Measurements from ENCODE around the gene JMJD6. TPM values are rescaled to one million over a fixed set of nuclear protein-coding genes. Genes with fewer than 3 reads are reported as not detected.
A peak's percentile ranks its signal among the peaks of the same experiment; 100 is the strongest.

JMJD6 gene
- total RNA-seq, 3 donors from 2014 or later, result 67.3 to 73.2 (median 68.7) TPM

DNA sequence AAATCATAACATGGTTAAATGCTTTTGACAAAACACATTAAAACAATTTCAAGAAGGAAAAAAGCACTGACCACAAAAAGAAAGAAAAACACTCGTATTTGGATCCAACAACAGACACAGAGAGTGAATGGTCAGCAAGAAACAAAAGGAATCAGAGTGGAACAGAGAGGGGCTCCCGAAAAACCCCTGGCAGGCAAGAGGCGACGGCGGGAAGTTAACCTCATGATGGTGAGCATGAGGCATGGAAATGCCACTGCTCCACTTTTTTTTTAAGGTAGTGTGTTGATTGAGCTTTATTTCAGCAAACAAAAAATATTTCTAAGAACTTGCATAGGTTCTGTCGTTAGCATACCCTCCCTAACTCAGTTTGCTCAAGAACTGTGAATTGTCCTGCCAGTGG lies 50.8 kb downstream of the JMJD6 start:
- ATAC-seq (no peak), DNase-seq (no peak)
- H3K4me1 Mint-ChIP-seq (ENCODE audit: low read depth), result peaks cover 27% of the 10 kb centered on the region
- H3K4me3 Mint-ChIP-seq, result no peak overlapping the region
- no peaks in the 10 kb centered on the region for H3K9me3 Mint-ChIP-seq
- no peaks in the 10 kb centered on the region for H3K27me3 Mint-ChIP-seq (ENCODE audit: low read depth)
- H3K36me3 Mint-ChIP-seq (ENCODE audit: insufficient read depth), result no peaks in the 10 kb centered on the region

DNA sequence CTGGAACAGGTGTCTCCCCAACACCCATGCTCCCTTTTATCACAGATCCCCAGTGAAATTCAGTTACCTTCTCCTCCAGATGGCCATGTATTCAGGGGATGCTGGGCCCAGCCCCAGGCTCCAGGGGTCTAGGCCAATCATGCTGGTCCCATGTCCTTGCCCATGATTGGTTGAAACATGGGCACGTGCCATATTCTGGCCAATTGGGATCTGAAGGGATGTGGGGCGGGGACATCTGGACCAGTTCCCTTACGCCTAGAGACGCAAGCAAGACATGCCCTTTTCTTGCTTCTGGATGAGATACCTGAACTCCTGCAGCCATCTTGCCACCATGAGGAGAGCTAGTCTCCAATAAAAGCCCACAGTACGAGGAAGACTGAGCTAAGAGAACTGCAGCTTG lies 51.8 kb downstream of the JMJD6 start:
- H3K36me3 Mint-ChIP-seq (ENCODE audit: insufficient read depth), result no peaks in the 10 kb centered on the region
- H3K27me3 Mint-ChIP-seq (ENCODE audit: low read depth), result no peaks in the 10 kb centered on the region
- DNase-seq (no peak), ATAC-seq (no peak)
- H3K9me3 Mint-ChIP-seq, result no peaks in the 10 kb centered on the region
- no peak overlapping the region for H3K4me3 Mint-ChIP-seq
- peaks cover 32% of the 10 kb centered on the region for H3K4me1 Mint-ChIP-seq (ENCODE audit: low read depth)

DNA sequence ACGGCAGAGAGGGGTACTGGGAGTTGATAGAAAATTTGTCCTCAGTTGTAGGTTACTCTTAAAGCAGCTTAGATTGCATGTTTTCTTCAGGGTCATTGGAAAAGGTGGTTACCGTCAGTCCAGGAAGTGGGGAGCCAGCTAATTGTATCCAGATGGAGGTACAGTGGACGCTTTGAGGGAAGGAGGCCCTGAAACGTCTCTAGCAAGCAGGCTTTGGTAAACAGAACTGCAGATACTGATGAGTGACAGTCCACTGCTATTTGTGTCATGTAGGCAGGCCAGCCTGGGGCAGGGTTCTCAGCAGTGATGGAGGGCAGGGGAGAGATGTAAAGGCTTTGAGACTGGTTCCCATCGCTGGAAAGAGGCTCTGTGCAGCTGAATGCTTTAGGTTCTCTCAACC lies 52.7 kb downstream of the JMJD6 start:
- Mint-ChIP-seq H3K27me3 (ENCODE audit: low read depth) (no peaks in the 10 kb centered on the region), H3K4me3 (no peak overlapping the region)

DNA sequence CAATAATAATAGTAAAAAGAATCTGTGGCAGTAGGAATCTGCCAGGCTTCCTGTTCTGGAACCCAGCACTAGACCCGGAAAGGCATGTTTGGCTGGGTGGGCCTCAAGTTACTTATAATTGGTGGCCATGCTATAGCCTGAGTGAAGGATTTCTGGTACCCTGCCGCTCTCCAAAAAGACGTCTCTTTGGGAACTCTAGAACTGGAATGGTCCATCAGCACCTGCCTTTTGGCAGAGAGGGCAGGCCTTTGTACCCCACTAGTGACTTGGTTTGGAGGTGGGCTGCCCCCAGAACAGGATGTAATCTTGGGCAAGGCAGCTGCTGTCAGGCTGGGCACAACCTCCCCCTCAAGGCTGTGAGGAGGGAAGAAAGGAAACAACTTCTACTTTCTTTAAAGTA lies 53.5 kb downstream of the JMJD6 start:
- DNase-seq (no peak), ATAC-seq (no peak)
- H3K27me3 Mint-ChIP-seq (ENCODE audit: low read depth), result no peaks in the 10 kb centered on the region
- peak overlapping the region; percentile 87 for H3K4me3 Mint-ChIP-seq
- H3K9me3 Mint-ChIP-seq, result no peaks in the 10 kb centered on the region
- peaks cover 32% of the 10 kb centered on the region for H3K4me1 Mint-ChIP-seq (ENCODE audit: low read depth)
- H3K36me3 Mint-ChIP-seq (ENCODE audit: insufficient read depth), result no peaks in the 10 kb centered on the region

More for the DNA sequence above, 52.7 kb downstream of the JMJD6 start:
- Mint-ChIP-seq H3K9me3 (no peaks in the 10 kb centered on the region), H3K4me1 (ENCODE audit: low read depth) (peaks cover 32% of the 10 kb centered on the region), H3K36me3 (ENCODE audit: insufficient read depth) (no peaks in the 10 kb centered on the region)
- ATAC-seq (no peak), DNase-seq (no peak)

DNA sequence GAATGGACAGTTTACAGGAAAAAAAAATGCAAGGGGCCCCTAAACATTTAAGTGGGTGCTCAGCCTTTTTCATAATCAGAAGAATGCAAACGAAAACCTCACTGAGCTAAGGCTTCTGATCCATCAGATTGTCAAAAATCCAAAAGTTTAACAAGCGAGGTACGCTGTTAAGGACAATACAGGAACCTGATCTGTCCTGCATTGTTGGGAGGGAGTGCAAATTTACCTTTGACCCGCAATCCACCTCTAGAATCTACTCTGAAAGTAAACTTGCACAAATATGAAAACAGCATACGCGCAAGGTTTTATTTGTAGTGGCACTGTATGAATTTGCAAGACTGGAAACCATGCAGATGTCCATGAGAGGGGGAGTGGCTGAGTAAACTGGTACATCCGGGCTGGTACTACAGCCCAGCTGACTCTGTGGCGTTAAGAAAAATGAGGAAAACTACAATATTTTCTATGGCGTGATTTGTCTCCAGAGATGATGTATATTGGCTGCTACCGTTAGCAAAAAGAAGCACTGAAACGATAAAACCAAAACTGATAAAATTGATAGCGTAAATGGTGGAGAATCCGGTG lies 54.0 kb downstream of the JMJD6 start:
- ATAC-seq (no peak), DNase-seq (no peak)
- Mint-ChIP-seq H3K9me3 (no peaks in the 10 kb centered on the region), H3K4me3 (peak overlapping the region; percentile 87), H3K36me3 (ENCODE audit: insufficient read depth) (no peaks in the 10 kb centered on the region), H3K27me3 (ENCODE audit: low read depth) (no peaks in the 10 kb centered on the region), H3K4me1 (ENCODE audit: low read depth) (peaks cover 32% of the 10 kb centered on the region)

DNA sequence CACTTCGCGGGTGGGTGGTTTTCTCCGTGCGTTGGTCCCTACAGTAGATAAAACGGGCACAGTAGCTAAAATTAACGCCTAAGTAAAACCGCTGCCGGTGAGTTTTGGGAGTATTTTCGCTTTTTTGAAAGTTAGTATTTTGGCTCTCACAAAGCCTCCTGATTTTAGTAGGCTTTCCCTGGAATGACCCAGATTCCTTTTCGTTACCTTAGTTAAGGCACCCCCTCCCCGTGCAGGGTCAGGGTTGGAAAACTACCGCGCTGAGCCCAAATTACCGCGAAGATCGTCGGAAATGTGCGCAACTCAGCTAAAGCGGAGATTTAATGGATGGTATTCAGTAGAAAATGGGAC lies 54.5 kb downstream of the JMJD6 start:
- Mint-ChIP-seq H3K9me3 (no peaks in the 10 kb centered on the region), H3K4me3 (peak overlapping the region; percentile 87), H3K36me3 (ENCODE audit: insufficient read depth) (no peaks in the 10 kb centered on the region), H3K27me3 (ENCODE audit: low read depth) (no peaks in the 10 kb centered on the region), H3K4me1 (ENCODE audit: low read depth) (peaks cover 32% of the 10 kb centered on the region)
- DNase-seq (no peak), ATAC-seq (peak; percentile 4 to 6)

DNA sequence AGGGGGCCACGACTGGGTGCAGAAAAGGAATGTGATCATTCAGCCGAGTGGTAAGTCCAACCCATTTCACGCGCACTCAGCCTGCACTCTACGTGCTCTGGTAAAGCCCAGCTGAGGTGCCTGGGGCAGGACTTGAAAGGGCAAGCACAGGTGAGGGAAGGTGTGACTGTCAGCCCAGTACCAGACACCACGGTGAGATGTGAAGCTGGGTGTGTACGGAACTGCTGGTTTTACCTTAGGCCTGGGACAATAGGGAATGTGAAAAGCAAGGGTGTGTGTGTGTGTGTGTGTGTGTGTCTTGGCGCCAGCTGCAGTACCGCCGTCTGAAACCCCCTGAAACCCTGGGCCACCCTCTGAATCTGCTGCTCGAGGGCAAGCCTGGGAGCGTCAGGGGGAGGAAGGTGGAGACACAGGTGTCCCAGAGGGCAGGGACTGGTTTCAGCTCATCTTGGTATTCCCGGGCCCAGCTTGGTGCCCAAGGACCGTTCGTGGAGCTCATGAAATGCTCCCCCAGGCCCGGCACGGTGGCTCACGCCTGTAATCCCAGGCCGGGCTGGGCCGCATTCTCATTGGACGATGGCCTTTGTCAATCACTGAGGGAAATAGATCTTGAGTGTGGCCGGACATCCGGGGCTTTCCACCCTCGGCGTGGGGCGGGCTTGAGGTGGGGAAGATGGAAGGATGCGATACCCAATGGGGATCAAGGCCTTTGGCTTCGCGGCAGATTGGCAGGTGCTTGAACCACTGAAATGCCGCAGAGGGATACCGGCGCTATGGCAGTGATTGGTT lies 55.1 kb downstream of the JMJD6 start:
- H3K4me1 Mint-ChIP-seq (ENCODE audit: low read depth), result peaks cover 32% of the 10 kb centered on the region
- DNase-seq, result peak; percentile 98
- H3K9me3 Mint-ChIP-seq, result no peaks in the 10 kb centered on the region
- no peaks in the 10 kb centered on the region for H3K36me3 Mint-ChIP-seq (ENCODE audit: insufficient read depth)
- H3K27me3 Mint-ChIP-seq (ENCODE audit: low read depth), result no peaks in the 10 kb centered on the region
- ATAC-seq, result peak; percentile 100
- peak overlapping the region; percentile 87 for H3K4me3 Mint-ChIP-seq

DNA sequence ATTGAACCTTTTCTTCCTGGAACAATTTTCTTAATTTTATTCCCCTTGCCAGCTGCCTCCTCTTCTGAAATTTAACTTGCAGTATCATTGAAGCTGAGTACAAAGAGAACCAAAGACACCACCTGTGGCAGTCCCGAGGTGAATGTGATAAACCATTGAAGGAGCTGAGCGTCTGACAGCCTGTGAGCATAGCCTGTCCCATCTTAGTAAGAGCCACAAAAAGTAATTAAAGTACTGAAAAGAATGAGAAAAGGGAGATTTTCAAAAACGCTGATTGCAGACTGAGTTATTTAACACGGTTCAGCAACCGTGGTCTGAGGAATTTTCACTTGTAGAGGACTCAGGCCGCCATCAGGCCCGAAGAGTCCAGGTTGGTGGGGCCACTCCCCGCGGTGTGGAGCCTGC lies 55.7 kb downstream of the JMJD6 start:
- DNase-seq (no peak), ATAC-seq (no peak)
- H3K9me3 Mint-ChIP-seq, result no peaks in the 10 kb centered on the region
- peak overlapping the region; percentile 87 for H3K4me3 Mint-ChIP-seq
- peaks cover 32% of the 10 kb centered on the region for H3K4me1 Mint-ChIP-seq (ENCODE audit: low read depth)
- H3K27me3 Mint-ChIP-seq (ENCODE audit: low read depth), result no peaks in the 10 kb centered on the region
- no peaks in the 10 kb centered on the region for H3K36me3 Mint-ChIP-seq (ENCODE audit: insufficient read depth)

DNA sequence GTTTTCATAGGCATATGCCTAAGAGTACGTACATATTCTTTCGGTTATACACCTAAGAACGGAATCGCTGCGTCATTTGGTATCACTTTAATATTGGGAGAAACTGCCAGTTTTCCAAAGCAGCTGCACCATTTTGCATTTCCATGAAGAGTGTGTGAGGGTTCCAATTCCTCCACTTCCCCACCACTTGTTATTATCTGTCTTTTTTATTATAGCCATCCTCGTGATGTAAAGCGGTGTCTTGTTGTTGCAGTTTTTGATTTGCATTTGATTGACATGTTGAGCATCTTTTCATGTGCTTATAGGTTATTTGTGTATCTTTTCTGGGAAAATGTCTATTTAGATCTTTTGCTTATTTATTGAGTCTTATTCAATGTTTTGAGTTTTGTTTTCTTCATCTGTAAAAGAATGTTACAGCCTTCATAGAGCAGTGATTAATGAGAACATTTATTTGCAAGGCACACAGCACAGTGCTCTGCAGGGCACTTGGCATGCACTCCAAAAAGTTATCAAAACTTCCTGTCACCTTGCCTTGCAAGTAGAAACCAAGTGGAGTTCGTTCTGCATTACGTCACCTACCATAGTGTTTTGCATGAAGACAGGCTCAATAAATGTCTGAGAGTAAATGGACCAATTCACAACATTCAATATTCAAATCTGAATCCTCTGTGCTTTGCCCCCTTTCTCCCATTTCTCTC lies 56.2 kb downstream of the JMJD6 start:
- no peaks in the 10 kb centered on the region for H3K27me3 Mint-ChIP-seq (ENCODE audit: low read depth)
- H3K4me1 Mint-ChIP-seq (ENCODE audit: low read depth), result peaks cover 32% of the 10 kb centered on the region
- no peaks in the 10 kb centered on the region for H3K36me3 Mint-ChIP-seq (ENCODE audit: insufficient read depth)
- no peak for DNase-seq
- H3K4me3 Mint-ChIP-seq, result peak overlapping the region; percentile 87
- H3K9me3 Mint-ChIP-seq, result no peaks in the 10 kb centered on the region
- no peak for ATAC-seq

Other genes with a start within 250 kb of the JMJD6 start
- gene RHBDF2, start 225.2 kb downstream of the JMJD6 start, total RNA-seq, result 10 to 100 TPM; 29.5 to 37.0 (median 34.3) TPM
- not detected for gene CYGB, start 188.9 kb downstream of the JMJD6 start, total RNA-seq
- gene PRCD, start 186.6 kb downstream of the JMJD6 start, total RNA-seq, result not detected
- gene ST6GALNAC2, start 140.7 kb downstream of the JMJD6 start, total RNA-seq, result not detected
- 1 to 10 TPM in 1 of 3 donors, under 1 TPM in 2; 0.57 to 1.1 (median 0.63) TPM for gene ST6GALNAC1, start 82.8 kb downstream of the JMJD6 start, total RNA-seq
- 1 to 10 TPM; 2.0 to 2.3 (median 2.0) TPM for gene MXRA7, start 15.6 kb downstream of the JMJD6 start, total RNA-seq
- 10 to 100 TPM; 31.4 to 34.4 (median 31.5) TPM for gene METTL23, start 233 bp upstream of the JMJD6 start, total RNA-seq
- gene SRSF2, start 10.7 kb upstream of the JMJD6 start, total RNA-seq, result 100 to 1,000 TPM; 845 to 927 (median 920) TPM
- 10 to 100 TPM; 14.6 to 16.6 (median 15.1) TPM for gene MFSD11, start 11.5 kb upstream of the JMJD6 start, total RNA-seq
- gene MGAT5B, start 141.8 kb upstream of the JMJD6 start, total RNA-seq, result under 1 TPM; 0.18 to 0.41 (median 0.21) TPM